A172 (cell line): ENCODE measurements around the gene KAZN. TPM values are rescaled to one million over a fixed set of nuclear protein-coding genes. Genes with fewer than 3 reads are reported as not detected.

Experiments used
- DNase-seq: peaks from one replicate; pipeline ENCODE4 v3.0.0-alpha.2; 2015; ENCODE audit warnings: low spot score
- total RNA-seq: library from RNA; depleted of rRNA; stranded (reverse); fragments of >200 nt; shearing (Covaris generic); gene quantifications from 2 replicates; pipeline ENCODE4 v1.2.3, GENCODE V29; 2014

KAZN gene
- total RNA-seq, 1 experiment from 2014 or later, result 1.7 TPM

DNA sequence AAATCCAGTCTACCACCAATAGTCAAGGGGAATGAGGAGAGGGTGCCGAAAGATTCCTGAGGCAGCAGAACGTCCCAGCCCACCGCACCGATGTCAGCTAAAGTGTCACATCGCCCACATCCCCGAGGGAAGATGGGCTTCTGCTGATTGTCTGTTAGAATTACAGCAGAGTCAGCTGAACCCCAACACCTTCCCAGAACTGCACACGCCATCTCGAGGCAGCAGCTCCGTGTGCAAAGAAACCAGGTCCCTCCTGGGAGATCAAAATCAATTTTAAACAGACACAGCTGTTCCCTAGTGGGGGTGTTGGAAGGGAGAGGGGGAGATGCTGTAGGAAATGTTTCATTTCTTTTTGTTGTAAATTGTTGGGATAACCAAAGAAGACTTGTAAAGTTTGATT lies 12.8 kb upstream of the KAZN start:
- no peak for DNase-seq

DNA sequence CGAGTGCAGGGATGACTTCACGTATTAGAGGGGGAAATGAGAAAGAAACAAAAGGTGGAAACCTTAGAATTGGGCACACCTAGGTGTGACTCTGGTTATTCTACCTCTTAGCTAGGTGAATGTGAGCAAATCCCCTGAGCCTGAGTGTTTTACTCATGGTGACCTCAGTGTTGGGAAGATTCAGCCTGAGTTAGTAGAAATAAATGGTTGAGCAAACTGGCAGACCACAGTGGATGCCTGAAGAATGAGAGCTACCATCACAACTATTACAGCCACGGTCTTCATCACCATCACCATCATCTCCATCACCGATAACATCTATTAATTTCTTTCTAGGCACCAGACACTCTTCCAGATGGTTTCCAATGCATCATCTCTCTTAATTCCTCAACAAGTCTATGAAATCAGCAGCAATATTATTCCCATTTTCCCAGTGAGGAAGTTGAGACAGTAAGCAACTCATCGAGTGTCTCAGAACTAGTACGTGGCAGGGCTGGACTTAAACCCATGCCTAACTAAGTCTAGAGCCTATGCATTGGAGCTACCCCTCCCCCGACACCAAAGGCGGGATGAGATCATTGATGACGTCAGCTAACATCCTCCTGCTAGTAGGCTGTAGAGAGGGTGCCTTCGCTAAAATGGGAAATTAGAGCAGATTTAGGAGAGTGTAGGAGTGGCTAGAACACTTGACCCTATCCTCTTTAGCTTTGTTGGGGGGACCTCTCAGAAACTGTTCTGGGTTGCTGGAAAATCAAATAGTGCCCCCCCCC lies 7.9 kb upstream of the KAZN start:
- no peak for DNase-seq

DNA sequence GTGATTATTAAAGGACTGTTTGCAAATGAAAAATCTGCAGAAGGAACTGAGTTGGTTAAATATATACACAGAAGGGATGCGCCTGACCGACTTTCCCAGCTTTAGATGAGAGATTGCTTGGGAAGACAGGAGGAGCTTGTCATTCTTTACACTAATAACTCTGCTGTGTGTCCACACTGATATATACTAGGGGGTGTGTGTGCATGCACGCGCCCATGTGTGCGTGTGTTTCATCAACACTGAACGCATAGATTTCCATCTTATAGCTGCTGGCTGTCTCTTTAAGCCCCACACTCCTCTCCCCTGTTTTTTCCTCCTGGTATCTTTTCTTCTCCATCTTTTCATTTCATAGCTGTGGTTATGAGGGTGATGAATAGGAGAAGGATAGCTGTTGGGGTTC lies 6.9 kb upstream of the KAZN start:
- no peak for DNase-seq

DNA sequence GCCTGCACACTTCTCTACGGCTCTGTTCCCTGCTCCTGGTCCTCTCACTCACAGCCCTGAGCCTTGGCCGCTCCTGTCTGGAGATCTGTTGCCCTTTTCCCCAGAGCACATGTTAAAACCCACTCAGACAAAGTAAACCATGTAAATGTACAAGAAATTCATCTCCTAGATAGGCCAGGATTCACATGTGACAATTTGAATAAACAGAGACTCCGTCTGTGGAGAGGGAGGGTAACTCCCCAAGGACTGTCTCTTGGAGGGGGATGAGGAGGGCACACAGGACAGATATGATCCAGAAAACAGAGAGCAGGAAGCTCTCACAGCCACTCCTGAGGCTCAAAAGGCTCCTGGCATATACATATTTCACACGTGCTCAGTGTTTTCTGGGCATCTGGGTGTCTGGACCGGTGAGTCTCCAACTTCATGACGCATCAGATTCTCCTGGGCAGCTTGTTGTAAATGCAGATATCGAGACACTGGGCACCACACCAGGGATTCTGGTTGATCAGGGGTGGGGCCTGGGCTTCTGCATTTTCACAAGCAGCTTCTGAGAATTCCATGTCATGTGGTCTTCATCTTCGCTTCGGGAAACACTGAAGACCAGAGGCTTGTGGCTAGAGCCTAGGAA lies 6.4 kb upstream of the KAZN start:
- no peak for DNase-seq

DNA sequence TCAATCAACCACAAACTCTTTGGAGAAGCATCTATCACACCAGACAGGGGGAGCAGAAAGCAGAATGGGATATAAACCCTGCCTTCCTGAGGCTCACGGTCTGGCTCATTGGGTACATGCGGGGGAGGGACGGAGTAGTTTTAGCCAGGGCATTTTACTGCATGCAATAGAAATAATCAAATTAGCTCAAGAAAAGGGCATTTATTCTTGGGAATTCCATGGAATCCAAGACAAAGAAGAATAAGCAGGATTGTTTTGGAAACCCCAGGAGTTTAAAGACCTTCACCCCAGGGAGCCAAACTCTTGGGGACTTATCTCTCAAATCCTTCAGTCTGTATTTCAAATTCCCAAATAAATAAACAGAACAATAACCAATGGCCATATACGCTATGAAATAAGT lies 5.2 kb upstream of the KAZN start:
- no peak for DNase-seq

DNA sequence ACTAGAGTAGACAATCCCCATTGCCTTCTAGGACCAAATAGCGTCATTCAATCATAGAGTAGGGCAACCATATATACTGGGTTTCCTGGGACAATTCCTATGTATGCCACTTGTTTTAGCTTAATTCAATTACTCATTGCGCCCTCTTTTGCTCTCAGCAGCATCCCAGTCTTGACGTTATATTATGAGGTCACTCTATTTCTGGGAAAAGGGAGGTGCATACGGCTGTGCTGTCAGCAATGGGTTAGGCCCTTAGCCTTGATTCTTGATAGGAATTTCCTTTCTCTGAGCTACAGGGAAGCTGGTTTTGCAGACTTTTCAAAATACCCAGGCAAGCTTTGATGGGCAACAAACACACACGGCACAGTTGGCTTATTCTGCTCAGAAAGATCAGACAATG lies 4.4 kb upstream of the KAZN start:
- DNase-seq, result no peak

DNA sequence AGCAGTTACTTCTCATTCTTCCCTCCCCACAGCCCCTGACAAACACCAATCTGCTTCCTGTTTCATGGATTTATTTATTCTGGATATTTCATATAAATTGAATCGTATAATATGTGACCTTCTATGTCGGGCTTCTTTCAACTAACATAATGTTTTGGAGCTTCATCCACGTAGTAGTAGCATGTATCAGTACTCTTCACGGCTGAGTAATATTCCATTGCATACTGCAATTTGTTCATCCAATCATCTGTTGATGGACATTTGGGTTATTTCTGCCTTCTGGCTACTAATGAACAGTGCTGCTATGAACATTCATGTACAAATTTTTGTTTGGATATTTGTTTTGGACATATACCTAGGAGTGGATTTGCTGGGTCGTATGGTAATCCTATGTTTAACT lies 1.9 kb upstream of the KAZN start:
- DNase-seq, result no peak

DNA sequence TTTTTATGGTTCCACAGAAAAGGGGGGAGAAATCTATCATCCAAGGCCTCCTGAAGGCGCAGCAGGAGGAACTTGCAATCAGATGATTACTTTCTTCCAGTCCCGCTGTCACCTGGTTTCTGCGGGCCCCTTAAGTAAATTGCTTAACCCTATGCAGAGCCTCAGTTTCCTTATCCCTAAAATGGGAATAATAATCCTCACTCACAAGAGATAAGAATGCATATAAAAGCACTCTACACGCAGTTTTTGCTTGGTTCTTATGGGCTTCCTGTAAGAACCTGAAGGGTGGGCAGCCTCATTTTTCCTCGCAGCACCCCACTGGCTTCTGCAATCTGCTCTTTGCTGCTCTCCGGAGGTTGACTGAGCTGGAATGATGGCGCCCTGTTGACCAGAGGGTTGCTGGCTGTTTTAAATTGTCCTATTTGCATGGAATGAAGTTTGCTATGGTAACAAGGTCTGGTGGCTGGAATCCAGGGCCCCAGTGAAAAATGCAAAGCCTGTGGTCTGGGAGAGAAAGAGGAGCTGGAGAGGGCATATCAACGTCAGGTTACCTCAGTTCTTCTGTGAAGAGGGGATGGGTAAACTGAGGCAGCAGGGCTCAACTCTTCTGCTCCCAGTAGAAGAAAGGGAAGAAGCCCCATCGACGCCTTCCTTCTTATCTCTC lies 1.0 kb upstream of the KAZN start:
- DNase-seq, result peak; percentile 10

DNA sequence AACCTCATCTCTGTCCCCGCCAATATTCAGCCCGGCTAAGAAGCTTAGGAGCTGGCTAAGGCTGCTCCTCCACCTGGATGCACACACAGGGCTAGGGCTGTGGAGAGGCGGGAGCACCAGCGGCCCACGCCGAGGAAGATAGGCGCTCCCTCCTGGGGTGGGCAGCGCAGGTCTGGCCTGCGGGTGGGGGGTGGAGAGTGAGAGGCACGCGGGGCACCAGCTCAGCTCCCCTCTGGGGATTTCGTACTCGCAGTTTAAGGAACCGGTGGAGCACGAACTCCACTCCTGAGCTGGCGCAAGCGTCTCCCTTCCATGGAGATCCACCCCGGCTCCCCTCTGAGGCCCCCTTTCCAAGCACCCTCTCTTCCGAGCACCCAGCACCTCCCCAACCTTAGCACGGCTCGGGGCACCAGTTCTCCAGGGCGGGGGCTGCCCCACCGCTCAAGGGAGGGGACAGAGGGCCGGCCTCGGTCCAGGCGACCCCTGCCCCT lies 433 bp upstream of the KAZN start:
- DNase-seq, result no peak

DNA sequence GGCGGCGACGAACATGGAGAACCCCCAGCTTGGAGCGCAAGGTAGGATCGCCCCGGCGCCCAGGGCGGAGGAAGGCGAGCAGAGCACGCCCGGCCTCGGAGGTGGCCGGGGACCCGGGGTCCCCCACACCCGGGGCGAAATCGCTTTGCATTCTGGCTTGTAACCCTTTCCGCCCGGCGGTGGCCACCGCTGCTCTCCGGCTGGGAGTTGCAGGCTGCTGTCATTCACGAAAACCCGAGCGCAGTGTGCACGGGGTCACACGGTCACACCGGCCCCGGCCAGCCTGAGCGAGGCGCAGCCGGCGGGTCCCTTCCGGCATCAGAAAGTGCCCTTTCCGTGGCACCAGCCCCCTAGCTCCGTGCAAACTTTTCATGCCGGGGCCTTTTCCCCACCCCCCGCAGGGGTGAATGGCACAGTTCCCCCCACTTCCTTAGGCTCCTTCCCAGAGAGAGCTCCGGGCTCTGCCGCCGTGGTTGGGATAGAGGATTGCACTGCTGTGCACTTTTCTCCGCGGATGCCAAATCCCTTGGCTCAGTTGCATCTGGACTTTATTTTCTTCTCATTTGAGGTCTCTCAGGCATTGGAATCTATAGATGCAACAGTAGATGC lies 802 bp downstream of the KAZN start:
- no peak for DNase-seq

DNA sequence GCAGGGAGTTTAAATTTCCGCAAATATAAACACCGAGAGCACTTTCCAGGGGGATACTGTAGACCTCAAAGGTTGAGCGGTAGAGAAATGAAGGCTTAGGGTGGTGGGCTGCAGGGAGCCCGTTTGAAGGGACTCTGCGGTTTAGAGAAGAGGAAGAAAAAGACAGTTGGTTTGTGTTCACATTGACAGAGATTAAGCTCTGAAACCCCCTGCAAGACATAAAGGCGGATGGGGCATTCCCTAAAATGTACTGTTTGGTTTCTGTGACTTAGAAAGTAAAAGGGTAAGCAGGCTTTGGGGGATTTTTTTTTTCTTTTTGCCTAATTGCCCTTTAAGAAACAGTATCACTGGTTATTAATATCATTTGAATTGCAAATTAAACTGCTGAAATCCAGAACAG lies 1.3 kb downstream of the KAZN start:
- DNase-seq, result no peak

DNA sequence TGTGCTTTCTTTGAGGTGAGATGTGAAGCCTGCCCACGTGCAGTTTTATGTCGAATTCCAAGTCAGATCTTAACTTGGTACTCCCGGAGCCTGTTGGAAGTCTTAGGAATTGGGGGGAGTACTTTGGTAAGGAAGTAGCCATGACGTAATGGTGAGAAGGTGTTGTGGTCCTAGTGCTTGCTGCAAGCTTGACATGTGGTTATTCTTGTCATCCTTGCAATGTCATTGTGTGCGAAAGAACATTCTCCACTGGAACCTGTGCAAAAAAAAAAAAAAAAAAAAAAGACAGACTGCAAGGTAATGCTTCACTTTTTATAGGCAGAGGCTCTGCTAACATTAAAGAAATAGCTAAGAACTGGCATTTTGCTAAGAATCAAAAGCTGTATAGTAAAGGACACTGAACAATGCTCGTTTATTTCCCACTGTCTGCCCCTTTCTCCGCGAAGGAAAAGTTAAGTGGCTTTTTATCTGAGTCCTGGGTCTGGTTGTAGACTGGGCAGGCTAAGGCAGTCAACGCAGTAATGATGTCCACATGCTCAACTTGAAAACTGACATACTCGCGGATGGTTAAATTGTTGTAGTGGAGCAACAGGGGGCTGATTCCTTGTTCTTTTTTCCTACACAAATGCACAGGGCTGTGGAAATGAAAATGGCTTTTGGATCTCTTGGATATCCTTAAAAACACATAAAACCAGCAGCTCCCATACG lies 2.1 kb downstream of the KAZN start:
- no peak for DNase-seq

DNA sequence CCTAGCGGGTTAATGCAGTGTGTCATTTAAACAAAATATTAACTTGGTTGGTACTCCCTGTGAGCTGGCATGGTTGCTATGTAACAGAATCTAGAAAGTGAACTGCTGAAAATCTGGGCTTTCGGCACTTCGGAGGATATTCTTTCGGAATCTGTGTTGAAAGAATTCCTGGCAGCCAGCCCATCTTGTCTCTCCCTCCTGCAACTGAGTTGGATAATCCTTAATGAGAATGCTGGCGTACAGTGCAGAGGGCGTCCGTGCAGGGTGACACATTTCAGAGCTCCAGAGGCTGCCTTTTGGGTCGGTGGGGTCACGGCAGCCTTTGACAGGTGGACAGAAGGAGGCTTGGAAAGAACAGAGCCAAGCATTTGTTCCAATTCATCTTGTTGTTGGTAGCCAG lies 3.7 kb downstream of the KAZN start:
- DNase-seq, result no peak

DNA sequence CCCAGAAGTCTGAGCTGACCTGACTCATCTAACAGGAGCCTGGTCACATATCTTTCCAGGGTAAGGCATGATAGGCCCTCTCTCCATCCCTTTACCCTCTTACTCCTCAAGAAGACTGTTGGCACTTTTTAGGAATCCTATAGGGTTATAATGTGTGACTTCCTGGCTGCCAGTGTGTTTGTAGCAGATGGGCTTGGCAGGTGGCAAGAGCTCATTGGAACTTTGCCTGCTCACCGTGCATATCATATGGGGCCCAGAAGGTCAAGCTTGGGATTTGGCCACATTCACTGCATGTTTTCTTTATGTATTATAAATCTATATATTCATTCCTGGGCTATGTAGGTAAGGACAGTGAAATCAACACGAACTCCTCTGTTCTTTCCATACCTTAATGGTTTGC lies 5.2 kb downstream of the KAZN start:
- DNase-seq, result no peak

DNA sequence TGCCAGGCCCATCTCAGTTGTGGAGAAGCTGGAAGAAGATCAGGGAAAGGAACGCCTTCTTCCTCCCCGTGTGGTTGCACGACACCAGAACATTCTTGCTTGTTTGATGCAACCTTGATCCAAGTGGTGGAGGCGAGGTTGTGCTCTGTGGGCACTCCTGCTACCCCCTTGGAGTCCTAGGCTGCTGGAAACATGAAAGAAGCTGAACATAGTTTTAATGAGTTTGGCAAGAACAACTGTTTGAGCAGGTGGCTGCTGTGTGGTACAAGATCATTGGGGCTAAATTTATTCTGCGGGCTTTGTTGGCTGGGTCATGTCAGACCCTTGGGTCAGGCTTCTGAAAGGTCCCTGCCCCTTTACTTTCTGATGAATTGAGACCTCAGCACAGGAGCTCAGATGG lies 5.9 kb downstream of the KAZN start:
- no peak for DNase-seq

DNA sequence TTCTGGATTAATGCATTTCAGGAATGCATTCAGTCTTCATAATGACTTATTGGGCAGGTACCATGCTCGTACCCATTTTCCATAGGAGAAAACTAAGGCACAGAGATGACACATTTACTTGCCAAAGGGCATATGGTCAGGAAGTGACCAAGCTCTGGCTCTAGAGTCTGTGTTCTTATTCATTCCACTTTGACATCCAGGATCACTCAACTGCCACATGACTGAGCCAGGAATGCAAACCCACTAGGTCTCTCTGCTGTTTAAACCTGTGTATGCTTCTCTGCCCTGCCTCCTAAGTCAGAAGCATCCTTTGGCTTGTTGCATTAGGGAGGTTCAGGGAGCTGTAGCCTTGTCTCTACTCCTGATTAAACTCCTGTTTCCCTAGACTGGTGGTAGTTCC lies 7.5 kb downstream of the KAZN start:
- DNase-seq, result no peak

DNA sequence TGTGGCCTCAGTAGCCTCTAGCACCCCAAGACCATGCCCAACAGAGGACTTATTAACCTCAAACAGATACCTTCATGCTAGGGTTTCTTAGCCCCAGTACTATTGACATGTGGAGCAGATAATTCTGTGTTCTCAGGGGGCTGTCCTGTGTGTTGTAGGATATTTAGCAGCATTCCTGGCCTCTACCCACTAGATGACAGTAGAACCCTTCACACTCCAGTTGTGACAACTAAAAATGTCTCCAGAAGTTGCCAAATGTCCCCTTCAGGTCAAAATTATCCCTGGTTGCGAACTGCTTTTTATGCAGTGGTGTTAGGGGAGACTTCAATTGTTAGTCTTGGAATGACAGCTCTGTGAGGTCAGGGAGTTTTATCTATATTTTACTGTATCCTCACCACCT lies 8.1 kb downstream of the KAZN start:
- no peak for DNase-seq

DNA sequence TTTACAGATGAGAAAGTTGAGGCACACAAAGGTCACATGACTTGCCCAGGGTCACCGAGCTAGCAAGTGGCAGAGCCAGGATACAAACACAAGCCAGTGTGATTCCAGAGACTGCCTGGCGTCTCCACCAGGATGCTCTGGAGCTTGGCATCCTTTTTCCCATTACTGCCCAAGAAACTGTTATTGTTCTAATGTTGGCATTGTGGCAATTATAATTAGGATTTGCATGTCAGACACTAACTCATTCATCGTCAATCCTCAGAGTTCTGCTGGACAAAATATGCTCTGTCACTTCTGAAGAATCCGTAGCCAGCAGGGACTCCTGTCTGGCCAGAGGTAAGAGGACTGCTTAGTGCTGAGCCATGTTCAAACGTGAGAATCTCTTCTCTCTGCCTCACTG lies 8.8 kb downstream of the KAZN start:
- no peak for DNase-seq

DNA sequence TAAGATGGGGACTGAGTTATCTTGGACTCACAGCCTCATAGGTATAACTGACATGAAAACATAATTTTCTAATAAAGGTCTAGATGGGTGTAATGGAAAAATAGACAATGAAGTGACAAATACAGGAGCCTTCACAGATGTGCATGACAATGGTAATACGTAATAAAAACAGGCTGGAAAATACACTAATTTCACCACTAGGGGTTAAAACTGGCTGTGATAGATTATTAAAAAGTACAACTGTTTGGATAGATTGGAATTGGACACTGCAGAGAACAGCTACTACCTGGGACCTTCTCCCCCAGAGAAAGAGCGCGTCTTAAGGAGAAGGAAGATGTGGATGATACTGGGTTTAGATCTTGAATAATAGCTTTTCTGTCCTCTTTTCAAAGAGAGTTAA lies 9.8 kb downstream of the KAZN start:
- no peak for DNase-seq

DNA sequence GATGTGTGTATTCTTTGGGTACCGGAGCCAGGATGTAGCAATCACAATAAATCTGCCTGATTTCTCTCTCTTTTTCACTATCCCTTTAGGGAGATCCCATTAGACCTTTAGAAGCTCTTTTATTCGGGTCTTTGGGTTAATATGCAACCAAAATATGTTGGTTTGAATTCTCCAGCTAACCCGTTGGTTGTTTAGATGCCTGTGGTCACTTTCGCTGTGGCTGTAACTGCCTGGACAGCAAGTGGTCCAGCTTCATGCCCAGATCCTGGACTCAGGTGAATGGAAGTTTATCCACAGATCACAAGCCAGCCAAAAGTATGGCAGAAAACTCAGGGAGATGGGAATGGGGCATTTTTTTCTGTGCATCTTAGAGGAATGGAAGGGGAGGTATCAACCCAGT lies 12.3 kb downstream of the KAZN start:
- DNase-seq, result no peak

DNA sequence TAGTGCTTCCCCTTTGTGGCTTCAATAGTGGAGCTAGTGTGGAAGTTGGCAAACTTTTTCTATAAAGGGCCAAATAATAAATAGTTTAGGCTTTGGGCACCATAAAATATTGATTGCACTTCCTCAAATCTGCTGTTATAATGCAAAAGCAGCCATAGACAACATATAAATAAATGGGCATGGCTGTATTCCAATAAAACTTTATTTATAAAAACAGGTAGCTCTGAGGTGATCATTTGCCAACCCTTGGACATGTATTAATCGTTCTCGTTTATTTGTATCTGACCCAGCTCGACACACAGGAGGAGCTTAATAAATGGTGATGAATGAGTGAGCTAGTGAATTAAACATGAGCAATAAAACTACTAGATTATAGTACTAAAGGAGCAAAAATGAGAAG lies 13.3 kb downstream of the KAZN start:
- no peak for DNase-seq

DNA sequence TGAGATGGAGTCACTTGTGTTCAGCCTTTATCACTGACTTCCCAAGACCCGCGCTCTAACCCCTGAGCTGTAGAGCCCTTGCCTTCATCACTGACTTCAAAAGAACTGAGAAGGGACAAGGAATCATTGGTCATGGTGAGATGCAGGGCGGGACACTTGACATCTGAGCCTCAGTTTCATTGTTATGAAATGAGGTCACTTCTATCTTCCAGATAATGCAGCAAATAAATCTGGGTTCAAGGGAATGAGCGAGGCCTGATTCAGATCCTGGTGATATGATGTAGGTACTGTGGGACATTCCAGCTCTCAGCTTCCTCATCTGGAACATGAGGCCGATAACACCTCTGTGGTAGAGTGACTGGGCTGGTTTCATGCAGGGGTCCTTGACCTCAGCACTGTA lies 13.8 kb downstream of the KAZN start:
- DNase-seq, result no peak
